Measurements from ENCODE around the gene KANSL1.

- no peak for TF ChIP-seq EZH2phosphoT487 (conservative IDR thresholded peaks at IDR 0.05; ENCODE audit: low read length)
- no peak for TF ChIP-seq CTCF (IDR thresholded peaks at IDR 0.05; ENCODE audit: insufficient read depth, low read length, poor library complexity, severe bottlenecking)
Measured at GRCh38 chr17:46037722-46038255, 155.4 kb downstream of the KANSL1 start.

All from SU-DHL-6 (cell line).